H9 (cell line): ENCODE results near the gene THSD7A. TPM values are rescaled to one million over a fixed set of nuclear protein-coding genes. Genes with fewer than 3 reads are reported as not detected.

Experiments
- DNase-seq: peaks from one replicate; pipeline ENCODE4 v3.0.0-alpha.2; 2017
- H2AFZ ChIP-seq: one replicate; pipeline ENCODE4 v1.6.1; 2013; ENCODE audit warnings: mild to moderate bottlenecking, low read length, control low read depth, moderate library complexity
- H2AK5ac ChIP-seq: 2 replicates; pipeline ENCODE4 v1.6.1; 2013; ENCODE audit warnings: low read length, control low read depth, mixed read lengths; ENCODE audit not compliant: insufficient read length
- H2BK120ac ChIP-seq: one replicate; pipeline ENCODE4 v1.6.1; 2013; ENCODE audit warnings: low read depth, mild to moderate bottlenecking, low read length, control low read depth, inconsistent platforms; ENCODE audit not compliant: poor library complexity, severe bottlenecking
- H2BK12ac ChIP-seq: 2 replicates; pipeline ENCODE4 v1.6.1; 2013; ENCODE audit warnings: low read length, control low read depth, mixed read lengths, low read depth; ENCODE audit not compliant: insufficient read length
- H2BK15ac ChIP-seq: 2 replicates; pipeline ENCODE4 v1.6.1; 2013; ENCODE audit warnings: low read depth, low read length, control low read depth
- H2BK20ac ChIP-seq: one replicate; pipeline ENCODE4 v1.6.1; 2013; ENCODE audit warnings: low read depth, mild to moderate bottlenecking, low read length, control low read depth, inconsistent platforms; ENCODE audit not compliant: poor library complexity, severe bottlenecking
- H2BK5ac ChIP-seq: 2 replicates; pipeline ENCODE4 v1.6.1; 2013; ENCODE audit warnings: low read length, control low read depth, mixed read lengths; ENCODE audit not compliant: insufficient read length
- H3K14ac ChIP-seq: 2 replicates; pipeline ENCODE4 v1.6.1; 2013; ENCODE audit warnings: low read length, control low read depth; ENCODE audit not compliant: insufficient read depth
- H3K18ac ChIP-seq: 2 replicates; pipeline ENCODE4 v1.6.1; 2013; ENCODE audit warnings: low read depth, mild to moderate bottlenecking, mixed read lengths, low read length, control low read depth; ENCODE audit not compliant: insufficient read length
- H3K23ac ChIP-seq: 2 replicates; pipeline ENCODE4 v1.6.1; 2013; ENCODE audit warnings: low read length, control low read depth, mixed read lengths, low read depth; ENCODE audit not compliant: insufficient read length
- H3K23me2 ChIP-seq: 2 replicates; pipeline ENCODE4 v1.6.1; 2013; ENCODE audit warnings: low read depth, mild to moderate bottlenecking, mixed read lengths, low read length, control low read depth; ENCODE audit not compliant: insufficient read length, poor library complexity, severe bottlenecking
- H3K27ac ChIP-seq: 2 replicates; pipeline ENCODE4 v1.5.1; 2013; ENCODE audit warnings: low read length, control low read depth, mixed read lengths, low read depth; ENCODE audit not compliant: insufficient read length
- H3K27me3 ChIP-seq: 2 replicates; pipeline ENCODE4 v1.6.1; 2013; ENCODE audit warnings: low read length, control low read depth, inconsistent platforms; ENCODE audit not compliant: insufficient read depth
- H3K4ac ChIP-seq: 2 replicates; pipeline ENCODE4 v1.6.1; 2013; ENCODE audit warnings: low read depth, mild to moderate bottlenecking, control low read depth, inconsistent platforms, low read length, moderate library complexity
- H3K4me1 ChIP-seq: 2 replicates; pipeline ENCODE4 v1.6.1; 2013; ENCODE audit warnings: low read length, control low read depth, inconsistent platforms; ENCODE audit not compliant: insufficient read depth
- H3K4me2 ChIP-seq: 2 replicates; pipeline ENCODE4 v1.6.1; 2013; ENCODE audit warnings: low read length, control low read depth, mixed read lengths; ENCODE audit not compliant: insufficient read length, insufficient read depth
- H3K56ac ChIP-seq: 2 replicates; pipeline ENCODE4 v1.6.1; 2013; ENCODE audit warnings: low read depth, mild to moderate bottlenecking, mixed read lengths, low read length, control low read depth; ENCODE audit not compliant: insufficient read length
- H3K79me1 ChIP-seq: 2 replicates; pipeline ENCODE4 v1.6.1; 2013; ENCODE audit warnings: low read depth, mild to moderate bottlenecking, moderate library complexity, low read length, control low read depth, inconsistent platforms; ENCODE audit not compliant: insufficient read depth, poor library complexity, severe bottlenecking
- H3K79me2 ChIP-seq: 2 replicates; pipeline ENCODE4 v1.6.1; 2013; ENCODE audit warnings: low read length, control low read depth, inconsistent platforms; ENCODE audit not compliant: insufficient read depth
- H3K9ac ChIP-seq: 2 replicates; pipeline ENCODE4 v1.6.1; 2013; ENCODE audit warnings: low read length, control low read depth, mixed read lengths; ENCODE audit not compliant: insufficient read length; ENCODE audit errors: extremely low read depth
- H3K9me3 ChIP-seq: one replicate; pipeline ENCODE4 v1.6.1; 2013; ENCODE audit warnings: low read depth, low read length, inconsistent platforms; ENCODE audit not compliant: control insufficient read depth
- H3T11ph ChIP-seq: one replicate; pipeline ENCODE4 v1.6.1; 2013; ENCODE audit warnings: mild to moderate bottlenecking, low read length, control low read depth, inconsistent platforms
- H4K20me1 ChIP-seq: one replicate; pipeline ENCODE4 v1.6.1; 2013; ENCODE audit not compliant: control insufficient read depth, insufficient read length, insufficient read depth
- H4K5ac ChIP-seq: 2 replicates; pipeline ENCODE4 v1.6.1; 2013; ENCODE audit warnings: low read depth, mild to moderate bottlenecking, mixed read lengths, low read length, control low read depth; ENCODE audit not compliant: insufficient read length
- H4K8ac ChIP-seq: replicated peaks from 2 replicates; pipeline ENCODE4 v1.6.1; 2013; ENCODE audit warnings: low read length, control low read depth, mixed read lengths, low read depth; ENCODE audit not compliant: insufficient read length
- H4K91ac ChIP-seq: 2 replicates; pipeline ENCODE4 v1.6.1; 2013; ENCODE audit warnings: low read depth, mild to moderate bottlenecking, moderate library complexity, mixed read lengths, low read length, control low read depth; ENCODE audit not compliant: insufficient read length
- H3K27ac Mint-ChIP-seq, 3 experiments: 2 replicates in 2 of 3; 3 replicates in 1 of 3; pipeline ENCODE4 v1.8.0; 2020 to 2021; ENCODE audit warnings: mixed read lengths in 3 of 3, mild to moderate bottlenecking in 1 of 3, moderate library complexity in 1 of 3
- H3K27me3 Mint-ChIP-seq: 2 replicates; pipeline ENCODE4 v1.8.0; 2021; ENCODE audit warnings: low read depth, mild to moderate bottlenecking, moderate library complexity, mixed read lengths
- H3K36me3 Mint-ChIP-seq, 3 experiments: 2 replicates in 2 of 3; 3 replicates in 1 of 3; pipeline ENCODE4 v1.8.0; 2020 to 2021; ENCODE audit warnings: low read depth in 3 of 3, mixed read lengths in 3 of 3; ENCODE audit not compliant: insufficient read depth in 1 of 3
- H3K4me1 Mint-ChIP-seq, 2 experiments: 2 replicates each; pipeline ENCODE4 v1.8.0; 2020; ENCODE audit warnings: mixed read lengths in 2 of 2
- H3K4me3 Mint-ChIP-seq, 2 experiments: 2 replicates in 1 of 2; 3 replicates in 1 of 2; pipeline ENCODE4 v1.8.0; 2020 to 2021; ENCODE audit warnings: mild to moderate bottlenecking in 2 of 2, mixed read lengths in 2 of 2, moderate library complexity in 1 of 2
- H3K9me3 Mint-ChIP-seq, 2 experiments: 2 replicates in 1 of 2; 3 replicates in 1 of 2; pipeline ENCODE4 v1.8.0; 2020; ENCODE audit warnings: mild to moderate bottlenecking in 2 of 2, mixed read lengths in 2 of 2, moderate library complexity in 1 of 2
- CTCF ChIP-seq: fragments of 200-600 bp; sonication (generic); conservative IDR thresholded peaks from 3 replicates; pipeline ENCODE4 v1.8.0; 2021; ENCODE audit warnings: antibody characterized with exemption, mild to moderate bottlenecking
- WGBS: extraction: QIAGEN DNeasy Blood & Tissue Kit; methylation state at CpG from one replicate; pipeline ENCODE4 v1.1.7; 2013; ENCODE audit warnings: missing lambda C conversion rate, low lambda C conversion rate, mixed read lengths; ENCODE audit not compliant: insufficient read length; ENCODE audit errors: extremely low coverage; 5-methylcytosine and 5-hydroxymethylcytosine counted together
- total RNA-seq: library from RNA; stranded (reverse); gene quantifications from 2 replicates; pipeline ENCODE4 v1.2.1, GENCODE V29; 2021

The THSD7A gene
- total RNA-seq, 1 experiment from 2014 or later = 0.42 TPM

DNA sequence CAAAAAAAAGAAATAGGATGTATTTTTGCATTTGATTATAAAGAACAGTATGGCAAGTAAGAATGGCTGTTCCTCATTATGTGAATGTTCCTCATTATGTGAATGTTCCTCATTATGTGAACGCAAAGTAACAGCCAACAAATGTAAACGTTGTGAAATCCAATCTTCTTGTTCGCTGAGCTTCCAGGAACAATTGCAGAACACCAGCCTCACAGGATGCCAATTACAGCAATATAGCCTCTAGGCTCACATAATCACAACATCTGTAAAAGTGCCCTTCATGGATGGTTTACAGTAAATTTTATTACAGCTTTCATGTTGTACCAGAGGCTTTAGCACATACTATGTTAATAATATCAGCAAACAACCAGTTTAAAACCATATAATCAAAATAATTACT, 71.6 kb downstream of the THSD7A start:
- Histone ChIP-seq H3T11ph (no peak overlapping the region), H3K23me2 (no peaks in the 10 kb centered on the region), H2BK15ac (no peak overlapping the region), H4K5ac (no peak overlapping the region), H3K4me2 (no peak overlapping the region), H3K79me2 (no peaks in the 10 kb centered on the region), H3K56ac (no peak overlapping the region), H3K9me3 (no peaks in the 10 kb centered on the region), H3K27ac (no peak overlapping the region), H2BK120ac (no peak overlapping the region), H2BK20ac (no peak overlapping the region), H2BK5ac (no peak overlapping the region), H3K9ac (no peak overlapping the region), H2AK5ac (no peak overlapping the region), H3K23ac (no peak overlapping the region), H3K4ac (no peak overlapping the region), H4K20me1 (no peaks in the 10 kb centered on the region), H4K91ac (no peak overlapping the region), H3K18ac (no peak overlapping the region), H4K8ac (no peak overlapping the region), H2BK12ac (no peak overlapping the region), H3K4me1 (no peaks in the 10 kb centered on the region), H2AFZ (no peak overlapping the region), H3K27me3 (no peaks in the 10 kb centered on the region), H3K14ac (no peak overlapping the region), H3K79me1 (no peaks in the 10 kb centered on the region)
- TF ChIP-seq CTCF = no peak
- no peaks in the 10 kb centered on the region for H3K36me3 Mint-ChIP-seq
- no peaks in the 10 kb centered on the region; a peak in 1 of 5 replicates for H3K9me3 Mint-ChIP-seq
- H3K27ac Mint-ChIP-seq = no peak overlapping the region
- no peak overlapping the region for H3K4me3 Mint-ChIP-seq
- H3K27me3 Mint-ChIP-seq = no peaks in the 10 kb centered on the region
- DNase-seq = no peak
- H3K4me1 Mint-ChIP-seq = no peaks in the 10 kb centered on the region
- no CpG with 5 or more reads among the region's 3 CpGs for WGBS
